Kidney (tissue), 14 donors: ENCODE data around the gene HDLBP. TPM values are rescaled to one million over a fixed set of nuclear protein-coding genes. Genes with fewer than 3 reads are reported as not detected.
"Not testable (repeated sequence)": the region's sequence is repeated elsewhere in the genome, so short reads cannot be mapped to it uniquely, and the experiment has no call there.

Experiments used
- DNase-seq, 5 donors: peaks; one replicate each; pipeline ENCODE4 v3.0.0-alpha.2; 2013 to 2020
- FAIRE-seq: peaks from 2 replicates; lab custom pipeline; 2012; peaks lifted over from hg19 to GRCh38; lab: Jason Lieb, UNC
- H3K27ac ChIP-seq, 2 donors: one replicate each; pipeline ENCODE4 v1.7.0; 2013; ENCODE audit warnings: low read depth in 2 of 2, low read length in 2 of 2, inconsistent platforms in 1 of 2
- H3K27me3 ChIP-seq: one replicate; pipeline ENCODE4 v1.7.1; 2013; ENCODE audit warnings: low read length, inconsistent platforms; ENCODE audit not compliant: control insufficient read depth, insufficient read depth
- H3K36me3 ChIP-seq, 3 donors: one replicate each; pipeline versions ENCODE4 v1.7.0 to v1.7.1; 2013; ENCODE audit warnings: low read length in 3 of 3, control low read depth in 1 of 3, inconsistent platforms in 1 of 3; ENCODE audit not compliant: insufficient read depth in 3 of 3, control insufficient read depth in 2 of 3
- H3K4me1 ChIP-seq, 3 donors: one replicate each; pipeline versions ENCODE4 v1.7.0 to v1.7.1; 2013; ENCODE audit warnings: low read length in 3 of 3, inconsistent platforms in 1 of 3, low read depth in 1 of 3; ENCODE audit not compliant: control insufficient read depth in 2 of 3, insufficient read depth in 2 of 3
- H3K4me3 ChIP-seq, 3 donors: one replicate each; pipeline versions ENCODE4 v1.7.0 to v1.8.1; 2013; ENCODE audit warnings: low read length in 3 of 3, control low read depth in 1 of 3, inconsistent platforms in 1 of 3
- H3K9ac ChIP-seq, 3 donors: one replicate each; pipeline versions ENCODE4 v1.7.0 to v1.7.1; 2013; ENCODE audit warnings: low read length in 3 of 3, control low read depth in 1 of 3, inconsistent platforms in 1 of 3
- H3K9me3 ChIP-seq, 3 donors: one replicate each; pipeline versions ENCODE4 v1.7.0 to v1.7.1; 2013; ENCODE audit warnings: low read length in 3 of 3, control low read depth in 1 of 3, inconsistent platforms in 1 of 3; ENCODE audit not compliant: control insufficient read depth in 2 of 3, insufficient read depth in 1 of 3
- CTCF ChIP-seq: IDR thresholded peaks from 3 replicates; pipeline ENCODE4 v1.5.1; 2012; ENCODE audit warnings: mild to moderate bottlenecking, moderate library complexity, borderline replicate concordance; ENCODE audit not compliant: insufficient read depth; ENCODE audit errors: extremely low read depth
- intact Hi-C: fragments of 100-400 bp; cut with DNase I; formaldehyde crosslinking; loops from one replicate; pipeline ENCODE4 v1.11.1; 2022
- polyA plus RNA-seq: library from polyadenylated mRNA; stranded (reverse); fragments of 350-450 nt; fragmentation: Illumina TruSeq; extraction: RNeasy Lipid Tissue Mini Kit (QIAGEN cat#74804); gene quantifications from one replicate; pipeline ENCODE4 v1.2.3, GENCODE V29; 2014; ENCODE audit warnings: low read depth, low replicate concordance; ENCODE audit not compliant: insufficient read depth
- total RNA-seq: library from RNA; stranded (reverse); fragmentation: NEBNext Ultra II Directional; extraction: Animal tissue kit (Norgen Biotek cat#: 25700); gene quantifications from one replicate; pipeline ENCODE4 v1.2.1, GENCODE V29; 2021
- donor health status: control.
- donor health status: control.
- donor health status: control.
- donor health status: control.
- donor health status: control.
- donor health status: DM: yes; HTN: yes; CAD: no.
- donor health status: Normal renal cell carcinoma (clear cell type).

Gene HDLBP
- total and polyA plus RNA-seq, 2 donors from 2014 or later, result 256 to 356 TPM

GRCh38 chr2:241320394-241320793 is 4.9 kb upstream of the HDLBP start:
- no peaks in the 10 kb centered on the region for H3K27me3 ChIP-seq
- H3K4me3 ChIP-seq, result no peak overlapping the region
- intact Hi-C loops, result no loop called here
- H3K9me3 ChIP-seq, result no peaks in the 10 kb centered on the region
- H3K27ac ChIP-seq, result no peak overlapping the region
- H3K9ac ChIP-seq, result no peak overlapping the region
- no peak for FAIRE-seq
- no peak for TF ChIP-seq CTCF
- H3K4me1 ChIP-seq, result peaks cover 4 to 26% (median 15%) of the 10 kb centered on the region in 3 donors
- DNase-seq, result no peak
- H3K36me3 ChIP-seq, result peaks cover 0 to 2% (median 0%) of the 10 kb centered on the region in 3 donors

GRCh38 chr2:241318830-241319229 is 3.4 kb upstream of the HDLBP start:
- H3K9ac ChIP-seq, H3K9me3 ChIP-seq, H3K27ac ChIP-seq, FAIRE-seq, H3K36me3 ChIP-seq, H3K27me3 ChIP-seq, DNase-seq, intact Hi-C loops: not testable (repeated sequence)
- H3K4me1 ChIP-seq, result peaks cover 7 to 26% (median 20%) of the 10 kb centered on the region in 3 donors
- H3K4me3 ChIP-seq, result peak overlapping the region in 1 of 3 donors; percentile 12

GRCh38 chr2:241317391-241317790 is 1.9 kb upstream of the HDLBP start:
- TF ChIP-seq CTCF, result no peak
- Histone ChIP-seq H3K4me1 (peaks cover 7 to 26% (median 26%) of the 10 kb centered on the region in 3 donors), H3K9ac (peak overlapping the region; percentile 89 to 98 (median 93)), H3K36me3 (no peaks in the 10 kb centered on the region), H3K27ac (peak overlapping the region in 1 of 2 donors; percentile 28), H3K27me3 (no peaks in the 10 kb centered on the region), H3K9me3 (no peaks in the 10 kb centered on the region), H3K4me3 (peak overlapping the region; percentile 82 to 95 (median 94))
- intact Hi-C loops, result no loop called here
- no peak for FAIRE-seq
- DNase-seq, result peak in 1 of 5 donors; percentile 15

- no peak for FAIRE-seq
- Histone ChIP-seq H3K9me3 (no peaks in the 10 kb centered on the region), H3K4me3 (peak overlapping the region; percentile 82 to 95 (median 94)), H3K9ac (peak overlapping the region; percentile 89 to 98 (median 93)), H3K27ac (peak overlapping the region; percentile 95), H3K4me1 (peaks cover 7 to 25% (median 23%) of the 10 kb centered on the region in 3 donors), H3K36me3 (no peaks in the 10 kb centered on the region), H3K27me3 (no peaks in the 10 kb centered on the region)
- TF ChIP-seq CTCF, result no peak
- intact Hi-C loops, result no loop called here
- DNase-seq, result peak in 1 of 5 donors; percentile 9
These were observed 1.4 kb upstream of the HDLBP start for GRCh38 chr2:241316825-241317224.
